Astrocyte of the spinal cord (primary cell): ENCODE results near the gene PTPRCAP.
"Not testable (repeated sequence)": the region's sequence is repeated elsewhere in the genome, so short reads cannot be mapped to it uniquely, and the experiment has no call there.

ENCODE experiments used
- DNase-seq: peaks from one replicate; pipeline ENCODE4 v3.0.0; 2011; ENCODE audit warnings: low read depth, low spot score
- H3K4me3 ChIP-seq: 2 replicates; pipeline ENCODE4 v1.5.1; 2011; ENCODE audit warnings: low read depth, mild to moderate bottlenecking, low read length, moderate library complexity
- in situ Hi-C: cut with HindIII; loops from 2 replicates; pipeline ENCODE4 v1.10.0; 2017; ENCODE audit warnings: low sequenced_read_pairs
- TF ChIP-seq, protein P1 (sequence below): IDR thresholded peaks from 2 replicates; pipeline ENCODE4 v1.5.1; 2012; ENCODE audit warnings: low read depth, mild to moderate bottlenecking, low read length, inconsistent platforms

Gene PTPRCAP

GRCh38 chr11:67428052-67429001 is 9.2 kb downstream of the PTPRCAP start, which contains the start of gene RPS6KB2:
Gene RPS6KB2, plus strand, starts transcription at chr11:67428494. Its CDS starts 52 bp downstream, at chr11:67428546.
- H3K4me3 ChIP-seq = peak within 1 kb of the TSS; percentile 97
- TF ChIP-seq, protein P1, sequence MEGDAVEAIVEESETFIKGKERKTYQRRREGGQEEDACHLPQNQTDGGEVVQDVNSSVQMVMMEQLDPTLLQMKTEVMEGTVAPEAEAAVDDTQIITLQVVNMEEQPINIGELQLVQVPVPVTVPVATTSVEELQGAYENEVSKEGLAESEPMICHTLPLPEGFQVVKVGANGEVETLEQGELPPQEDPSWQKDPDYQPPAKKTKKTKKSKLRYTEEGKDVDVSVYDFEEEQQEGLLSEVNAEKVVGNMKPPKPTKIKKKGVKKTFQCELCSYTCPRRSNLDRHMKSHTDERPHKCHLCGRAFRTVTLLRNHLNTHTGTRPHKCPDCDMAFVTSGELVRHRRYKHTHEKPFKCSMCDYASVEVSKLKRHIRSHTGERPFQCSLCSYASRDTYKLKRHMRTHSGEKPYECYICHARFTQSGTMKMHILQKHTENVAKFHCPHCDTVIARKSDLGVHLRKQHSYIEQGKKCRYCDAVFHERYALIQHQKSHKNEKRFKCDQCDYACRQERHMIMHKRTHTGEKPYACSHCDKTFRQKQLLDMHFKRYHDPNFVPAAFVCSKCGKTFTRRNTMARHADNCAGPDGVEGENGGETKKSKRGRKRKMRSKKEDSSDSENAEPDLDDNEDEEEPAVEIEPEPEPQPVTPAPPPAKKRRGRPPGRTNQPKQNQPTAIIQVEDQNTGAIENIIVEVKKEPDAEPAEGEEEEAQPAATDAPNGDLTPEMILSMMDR = no peak
- in situ Hi-C loops = no loop called here
- peak; percentile 97 for DNase-seq

DNA sequence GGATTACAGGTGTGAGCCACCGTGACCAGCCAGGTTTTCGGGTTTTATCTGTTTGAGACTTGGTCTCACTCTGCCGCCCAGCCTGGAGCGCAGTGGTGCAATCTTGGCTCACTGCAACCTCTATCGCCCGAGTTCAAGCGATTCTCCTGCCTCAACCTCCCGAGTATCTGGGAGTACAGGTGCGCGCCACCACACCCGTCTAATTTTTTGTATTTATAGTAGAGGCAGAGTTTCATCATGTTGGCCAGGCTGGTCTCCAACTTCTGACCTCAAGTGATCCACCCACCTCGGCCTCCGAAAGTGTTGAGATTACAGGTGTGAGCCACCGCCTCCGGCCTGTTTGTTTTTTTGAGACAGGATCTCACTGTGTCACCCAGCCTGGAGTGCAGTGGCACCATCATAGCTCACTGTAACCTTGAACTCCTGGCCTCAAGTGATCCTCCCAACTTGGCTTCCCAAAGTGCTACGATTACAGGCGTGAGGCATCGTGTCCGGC is 10.1 kb downstream of the PTPRCAP start:
- H3K4me3 ChIP-seq = peak overlapping the region; percentile 97
- in situ Hi-C loops, DNase-seq: not testable (repeated sequence)

DNA sequence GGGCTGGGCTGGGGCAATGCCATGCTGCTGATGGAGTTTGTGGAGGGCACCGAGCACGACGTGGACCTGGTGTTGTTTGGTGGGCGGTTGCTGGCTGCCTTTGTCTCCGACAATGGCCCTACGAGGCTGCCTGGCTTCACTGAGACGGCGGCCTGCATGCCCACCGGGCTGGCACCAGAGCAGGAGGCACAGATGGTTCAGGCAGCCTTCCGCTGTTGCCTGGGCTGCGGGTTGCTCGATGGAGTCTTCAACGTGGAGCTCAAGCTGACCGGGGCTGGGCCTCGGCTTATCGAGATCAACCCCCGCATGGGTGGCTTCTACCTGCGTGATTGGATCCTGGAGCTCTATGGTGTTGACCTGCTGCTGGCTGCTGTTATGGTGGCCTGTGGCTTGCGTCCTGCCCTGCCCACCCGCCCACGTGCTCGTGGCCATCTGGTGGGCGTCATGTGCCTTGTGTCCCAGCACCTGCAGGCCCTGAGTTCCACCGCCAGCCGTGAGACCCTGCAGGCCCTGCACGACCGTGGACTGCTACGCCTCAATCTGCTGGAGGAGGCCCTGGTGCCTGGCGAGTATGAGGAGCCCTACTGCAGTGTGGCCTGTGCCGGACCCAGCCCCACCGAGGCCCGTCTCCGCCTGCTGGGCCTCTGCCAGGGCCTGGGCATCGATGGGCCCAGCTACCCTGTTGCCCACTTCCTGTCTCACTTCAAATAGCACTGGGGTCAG is 13.4 kb downstream of the PTPRCAP start:
- TF ChIP-seq, protein P1 = no peak
- no peak overlapping the region for H3K4me3 ChIP-seq
- DNase-seq = no peak
- in situ Hi-C loops = no loop called here

DNA sequence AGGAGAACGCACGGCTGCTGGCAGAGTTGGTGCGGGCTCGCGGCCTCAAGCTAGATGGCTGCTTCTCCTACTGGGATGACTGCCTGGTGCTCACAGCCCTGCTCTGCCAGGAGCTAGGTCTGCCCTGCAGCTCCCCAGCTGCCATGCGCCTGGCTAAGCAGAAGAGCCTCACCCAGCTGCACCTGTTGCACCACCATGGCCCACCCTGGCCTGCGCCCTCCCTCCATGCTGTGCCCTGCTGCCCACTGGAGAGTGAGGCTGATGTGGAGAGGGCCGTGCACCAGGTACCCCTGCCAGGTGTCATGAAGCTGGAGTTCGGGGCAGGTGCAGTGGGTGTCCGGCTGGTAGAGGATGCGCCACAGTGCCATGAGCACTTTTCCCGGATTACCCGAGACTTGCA is 14.0 kb downstream of the PTPRCAP start:
- in situ Hi-C loops = no loop called here
- no peak for DNase-seq
- no peak overlapping the region for H3K4me3 ChIP-seq
- TF ChIP-seq, protein P1 = no peak

DNA sequence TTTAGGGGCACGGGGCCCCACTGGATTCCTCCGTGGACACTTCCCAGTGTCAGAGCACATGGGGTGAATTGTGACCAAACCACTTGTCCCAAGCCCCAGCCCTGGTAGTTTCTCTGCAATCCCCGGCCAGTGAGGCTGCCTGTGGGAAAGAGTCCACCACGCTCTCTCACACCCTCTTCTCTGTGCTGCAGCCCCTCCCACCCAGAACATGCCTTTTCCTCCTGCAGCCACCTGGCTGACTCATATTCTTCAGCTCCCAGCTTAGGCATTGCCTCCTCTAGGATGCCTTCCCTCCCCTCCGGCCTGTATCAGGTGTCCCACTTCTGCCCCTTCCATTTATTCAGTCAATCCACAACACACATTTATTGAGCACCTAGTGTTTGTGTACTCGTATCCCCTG is 14.6 kb downstream of the PTPRCAP start:
- in situ Hi-C loops = no loop called here
- TF ChIP-seq, protein P1 = no peak
- no peak for DNase-seq

GRCh38 chr11:67421430-67422031 is 16.0 kb downstream of the PTPRCAP start:
- no peak overlapping the region for H3K4me3 ChIP-seq
- TF ChIP-seq, protein P1 = no peak
- DNase-seq = no peak
- in situ Hi-C loops = no loop called here

More for the DNA sequence above, 14.6 kb downstream of the PTPRCAP start:
- H3K4me3 ChIP-seq = no peak overlapping the region
